NCI-H146 (cell line): ENCODE results near the gene SHISA6.

Experiments used
- DNase-seq: peaks from one replicate; lab custom pipeline; 2025; lab: John Stamatoyannopoulos, UW

Gene SHISA6

GRCh38 chr17:11459861-11460331 is 218.9 kb downstream of the SHISA6 start:
- no peak for DNase-seq

GRCh38 chr17:11461993-11462548 is 221.1 kb downstream of the SHISA6 start:
- DNase-seq = no peak

GRCh38 chr17:11467639-11468038 is 226.6 kb downstream of the SHISA6 start:
- no peak for DNase-seq

DNA sequence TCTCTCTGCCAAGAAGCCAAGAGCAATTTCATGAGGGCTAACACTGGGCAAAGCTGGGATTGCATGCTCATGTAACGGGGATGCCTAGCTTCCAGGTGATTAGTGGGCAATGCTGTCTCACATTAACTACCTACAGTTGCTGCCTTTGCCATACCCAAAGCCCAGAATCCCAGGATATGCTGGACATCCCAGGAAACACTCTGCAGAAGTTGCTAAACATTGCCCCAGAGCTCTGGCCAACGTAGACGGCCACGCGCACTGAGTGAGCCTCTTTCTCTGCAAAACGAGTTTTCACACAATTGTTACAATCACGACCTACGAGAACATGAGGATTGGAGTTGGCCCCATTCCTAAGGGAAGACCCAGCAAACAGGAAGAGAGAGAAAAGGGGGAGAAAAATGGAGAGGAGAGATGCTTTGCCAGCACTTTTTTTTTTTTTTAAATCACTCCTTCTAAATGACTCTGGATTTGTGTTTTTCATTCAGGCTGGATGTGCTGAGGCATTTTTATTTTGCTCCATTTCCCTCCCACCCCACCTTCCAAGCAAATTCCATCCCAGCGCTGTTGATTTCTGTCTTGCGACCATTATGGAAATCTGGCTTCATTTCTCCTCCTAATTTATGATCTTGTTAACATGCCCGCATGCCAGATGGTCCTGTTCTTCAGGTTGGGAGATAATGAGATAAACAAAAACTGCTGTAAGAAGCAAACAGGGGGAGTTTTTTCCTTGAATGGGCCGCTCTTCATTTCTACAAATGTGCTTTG is 244.5 kb downstream of the SHISA6 start:
- DNase-seq = no peak

GRCh38 chr17:11486101-11486867 is 245.3 kb downstream of the SHISA6 start:
- DNase-seq = no peak

- no peak for DNase-seq
Observed at GRCh38 chr17:11486868-11487310, 245.9 kb downstream of the SHISA6 start.

DNA sequence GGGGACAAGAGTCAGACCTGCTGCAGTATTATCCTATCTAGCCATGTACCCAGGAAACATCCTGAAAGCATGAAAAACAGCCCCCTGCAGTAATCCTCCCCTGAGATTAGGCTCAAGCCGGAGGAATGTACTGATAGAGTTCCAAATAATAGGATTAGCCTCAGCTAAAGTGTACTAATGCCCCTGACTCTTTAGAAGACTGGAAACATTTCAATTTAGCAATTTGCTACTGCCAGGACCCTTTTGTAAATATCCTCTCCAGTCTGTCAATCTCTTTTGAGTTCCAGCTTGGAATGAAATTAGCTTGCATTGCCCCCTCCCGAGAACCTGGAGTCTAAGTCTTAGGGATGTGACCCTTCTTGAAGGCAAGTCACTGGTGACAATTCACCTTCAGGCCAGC is 246.5 kb downstream of the SHISA6 start:
- no peak for DNase-seq

DNA sequence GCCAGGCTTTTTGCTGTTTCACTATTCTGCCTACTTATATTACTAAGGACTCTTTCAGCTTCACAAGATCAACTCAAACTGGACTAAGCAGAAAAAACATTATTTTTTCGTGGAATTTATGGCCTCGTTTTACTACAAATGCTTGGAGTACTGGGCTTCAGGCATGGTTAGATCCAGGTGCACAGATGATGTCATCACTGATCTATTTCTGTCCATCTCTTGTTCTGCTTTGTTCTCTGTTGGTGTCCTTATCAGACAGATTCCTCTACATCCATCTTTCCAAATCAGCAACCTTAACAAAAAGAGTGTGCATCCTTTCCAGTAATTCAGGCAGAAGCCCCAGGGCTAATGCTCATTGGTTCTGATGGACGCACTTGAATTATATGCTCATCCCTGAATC is 247.4 kb downstream of the SHISA6 start:
- no peak for DNase-seq

GRCh38 chr17:11490171-11490755 is 249.2 kb downstream of the SHISA6 start:
- no peak for DNase-seq

DNA sequence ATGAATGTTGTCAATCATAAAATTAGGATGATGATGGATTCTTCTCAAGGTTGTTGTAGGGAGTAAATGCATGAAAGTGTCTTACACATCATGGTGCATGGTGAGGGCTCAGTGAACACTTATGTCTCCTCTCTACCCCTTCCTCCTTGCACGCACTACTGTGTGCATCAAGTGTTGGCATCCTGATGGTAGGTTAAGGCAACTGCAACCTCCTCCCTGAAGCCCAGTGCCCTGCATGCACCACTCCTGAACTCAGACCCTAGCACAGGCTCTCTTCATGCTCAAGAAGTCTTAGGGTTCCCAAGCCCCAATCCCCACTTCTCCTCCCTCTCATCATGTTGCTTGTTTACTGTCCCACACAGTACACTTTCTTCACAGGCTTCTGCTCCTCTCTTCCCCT is 251.5 kb downstream of the SHISA6 start:
- no peak for DNase-seq

GRCh38 chr17:11493936-11494335 is 252.9 kb downstream of the SHISA6 start:
- DNase-seq = peak; percentile 10

DNA sequence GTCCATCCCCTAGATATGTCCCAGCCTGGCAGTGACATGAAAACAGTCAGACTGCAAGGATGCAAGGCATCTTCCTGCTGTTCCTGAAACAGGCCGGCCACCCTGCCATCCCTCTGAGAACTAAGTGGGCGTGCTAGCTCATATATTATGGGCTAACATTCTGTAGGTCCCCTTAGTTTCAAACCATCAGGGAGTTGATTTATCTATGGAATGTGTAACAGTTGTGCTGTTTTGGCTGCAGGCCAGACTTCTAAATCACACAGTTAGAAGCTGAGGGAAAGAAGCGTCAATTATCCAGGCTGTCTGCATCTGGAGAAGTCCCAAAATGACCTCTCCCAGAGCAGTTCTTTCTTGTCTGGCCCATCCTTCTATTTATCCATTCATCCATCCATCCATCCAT is 254.6 kb downstream of the SHISA6 start:
- DNase-seq = no peak

GRCh38 chr17:11499881-11500280 is 258.9 kb downstream of the SHISA6 start:
- DNase-seq = no peak

DNA sequence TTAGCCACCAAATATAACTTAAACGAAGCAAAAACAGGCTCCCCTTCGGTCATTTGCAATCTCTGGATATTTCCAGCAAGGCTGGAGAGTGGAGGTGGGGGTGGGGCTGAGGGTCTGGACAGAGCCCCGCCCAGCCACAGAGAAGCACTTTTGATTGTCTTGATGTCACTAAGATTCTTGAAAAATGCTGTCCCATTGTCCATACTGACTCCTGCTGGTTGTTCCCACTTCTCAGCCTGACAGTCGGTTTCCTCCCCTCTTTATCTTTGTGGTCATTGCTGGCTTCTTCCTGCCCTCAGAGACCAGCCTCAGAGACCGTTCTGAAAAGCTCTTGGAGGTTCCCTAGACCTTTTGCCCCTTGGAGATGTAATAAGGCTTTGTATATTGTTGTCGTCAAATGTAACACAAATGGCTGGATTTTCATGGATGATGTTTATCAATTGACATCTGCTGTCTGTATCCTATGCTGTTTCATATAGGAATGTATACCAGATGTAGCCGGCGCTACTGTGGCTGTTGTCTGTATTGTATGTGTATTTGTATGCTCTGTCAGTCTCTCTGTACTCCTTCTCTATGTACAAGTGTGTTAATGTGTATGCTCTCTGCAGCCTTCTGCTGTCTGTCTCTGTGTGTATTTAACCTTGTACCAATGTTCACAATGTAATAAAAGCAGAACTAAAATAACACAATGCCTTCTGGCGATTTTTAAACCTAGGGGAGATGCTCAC is 262.5 kb downstream of the SHISA6 start:
- no peak for DNase-seq

DNA sequence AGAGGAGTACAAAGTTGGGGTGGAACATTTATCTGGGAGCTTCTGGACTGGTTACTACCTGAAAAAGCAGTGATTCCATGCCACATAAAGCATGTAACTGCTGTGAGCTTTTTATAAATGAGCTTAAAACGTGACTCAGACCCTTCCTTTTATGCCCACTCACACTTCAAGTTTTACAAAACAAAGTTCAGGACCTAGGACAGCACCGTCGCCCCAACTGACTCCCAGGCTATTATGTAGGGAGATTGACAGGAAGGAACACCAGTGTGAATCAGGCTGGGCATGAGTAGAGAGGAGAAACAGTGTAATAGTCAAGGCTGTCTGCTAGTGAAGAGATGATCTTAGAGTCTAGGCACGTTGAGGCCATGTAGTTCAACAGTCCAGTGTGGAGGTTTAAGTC is 265.6 kb downstream of the SHISA6 start:
- no peak for DNase-seq

GRCh38 chr17:11511696-11512095 is 270.7 kb downstream of the SHISA6 start:
- no peak for DNase-seq

DNA sequence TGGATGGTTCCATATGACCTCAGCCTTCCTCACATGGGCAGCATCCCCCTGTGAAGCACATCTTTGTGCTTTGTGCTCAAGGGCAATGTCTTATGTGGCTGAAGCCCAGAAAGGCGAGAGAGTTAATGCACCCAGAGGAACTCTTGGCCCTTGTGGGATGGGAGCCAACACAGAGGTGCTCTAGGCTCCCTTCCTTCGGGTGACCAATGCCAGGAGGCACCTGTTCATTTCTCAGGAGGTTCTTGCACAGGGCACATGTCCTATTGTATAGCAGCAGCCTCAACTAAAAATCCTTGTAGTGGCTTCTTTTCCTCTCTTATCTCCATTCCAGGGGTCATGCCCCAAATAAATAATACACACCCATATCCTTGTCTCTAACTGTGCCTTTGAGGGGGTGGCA is 273.6 kb downstream of the SHISA6 start:
- no peak for DNase-seq

- DNase-seq = no peak
Observed at GRCh38 chr17:11514981-11515680, 274.1 kb downstream of the SHISA6 start.

- DNase-seq = no peak
Observed at GRCh38 chr17:11515901-11516300, 274.9 kb downstream of the SHISA6 start.

DNA sequence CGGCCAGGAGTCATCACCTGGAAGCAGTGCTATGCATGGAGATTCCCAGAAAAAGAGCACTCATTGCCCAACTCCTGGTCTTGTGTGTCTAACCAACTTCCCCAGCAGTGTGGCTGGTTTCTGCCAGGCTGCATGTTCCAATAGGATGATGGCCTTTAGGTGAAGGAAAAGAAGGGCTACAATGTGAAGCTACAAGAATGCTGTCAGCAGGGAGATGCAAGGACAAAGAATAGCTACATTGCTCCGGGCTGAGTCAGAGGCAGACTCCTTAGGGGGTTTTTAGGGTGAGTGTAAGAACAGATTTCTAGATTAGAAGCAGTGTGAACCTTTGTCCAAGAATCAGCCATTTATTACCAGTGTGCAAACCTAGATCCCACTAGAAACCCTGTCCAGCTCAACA is 294.2 kb downstream of the SHISA6 start:
- no peak for DNase-seq

DNA sequence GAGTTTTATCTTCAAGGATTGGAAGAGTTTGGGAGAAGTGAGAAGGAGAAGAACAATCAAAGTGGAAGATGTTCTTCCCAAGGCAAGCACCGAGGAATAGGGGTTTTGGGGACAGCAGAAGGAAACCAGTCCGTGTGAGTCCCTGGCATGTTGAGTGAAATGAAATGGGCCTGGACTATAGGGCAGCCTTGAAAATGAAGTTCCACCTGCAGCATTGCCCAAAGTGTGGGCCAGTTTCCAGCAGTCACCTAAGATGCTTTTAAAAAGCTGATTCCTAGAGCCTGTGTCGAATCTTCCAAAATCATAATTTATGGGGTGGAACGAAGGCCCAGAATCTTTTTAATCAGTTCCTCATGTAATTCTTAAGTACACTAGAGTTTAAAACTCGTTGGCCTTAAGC is 297.4 kb downstream of the SHISA6 start:
- no peak for DNase-seq
